IgD-negative memory B cell (primary cell): ENCODE results near the gene NDRG3. TPM values are rescaled to one million over a fixed set of nuclear protein-coding genes. Genes with fewer than 3 reads are reported as not detected.
"Not testable (repeated sequence)": the region's sequence is repeated elsewhere in the genome, so short reads cannot be mapped to it uniquely, and the experiment has no call there.

Experiments
- H3K27ac Mint-ChIP-seq, 3 donors: one replicate each; pipeline ENCODE4 v1.8.0; 2020 to 2022; ENCODE audit warnings: mild to moderate bottlenecking in 3 of 3, mixed read lengths in 3 of 3, moderate library complexity in 1 of 3
- H3K27me3 Mint-ChIP-seq: one replicate; pipeline ENCODE4 v1.8.0; 2021; ENCODE audit warnings: mixed read lengths
- H3K36me3 Mint-ChIP-seq: one replicate; pipeline ENCODE4 v1.8.0; 2020; ENCODE audit warnings: mild to moderate bottlenecking, mixed read lengths
- H3K4me1 Mint-ChIP-seq, 3 donors: one replicate each; pipeline ENCODE4 v1.8.0; 2020 to 2022; ENCODE audit warnings: mixed read lengths in 3 of 3, mild to moderate bottlenecking in 1 of 3
- H3K4me3 Mint-ChIP-seq, 4 donors: one replicate each; pipeline ENCODE4 v1.8.0; 2020 to 2022; ENCODE audit warnings: mild to moderate bottlenecking in 4 of 4, mixed read lengths in 4 of 4, moderate library complexity in 3 of 4
- H3K9me3 Mint-ChIP-seq, 3 donors: one replicate each; pipeline ENCODE4 v1.8.0; 2020 to 2021; ENCODE audit warnings: mixed read lengths in 3 of 3, mild to moderate bottlenecking in 1 of 3
- polyA plus RNA-seq: library from polyadenylated mRNA; unstranded; fragments of 300-500 nt; fragmentation: Illumina TruSeq; gene quantifications from one replicate; pipeline ENCODE4 v1.2.3, GENCODE V29; 2021

NDRG3 gene
- polyA plus RNA-seq, 1 donor from 2014 or later: 35.4 TPM

- no peak overlapping the region for H3K27ac Mint-ChIP-seq
- H3K9me3 Mint-ChIP-seq: no peaks in the 10 kb centered on the region
- no peaks in the 10 kb centered on the region for H3K36me3 Mint-ChIP-seq
- H3K4me3 Mint-ChIP-seq: peak overlapping the region in 1 of 4 donors; percentile 51
- H3K4me1 Mint-ChIP-seq: peaks cover 11 to 22% (median 11%) of the 10 kb centered on the region in 3 donors
- no peaks in the 10 kb centered on the region for H3K27me3 Mint-ChIP-seq
These were observed 3.3 kb downstream of the NDRG3 start for GRCh38 chr20:36742558-36742957.

GRCh38 chr20:36741072-36741471 lies 4.8 kb downstream of the NDRG3 start:
- Mint-ChIP-seq H3K4me3 (no peak overlapping the region), H3K4me1 (peaks cover 7 to 16% (median 7%) of the 10 kb centered on the region in 3 donors), H3K27ac (peak overlapping the region in 2 of 3 donors; percentile 11 to 65), H3K36me3 (no peaks in the 10 kb centered on the region), H3K27me3 (no peaks in the 10 kb centered on the region), H3K9me3 (no peaks in the 10 kb centered on the region)

- Mint-ChIP-seq H3K9me3 (no peaks in the 10 kb centered on the region), H3K27me3 (no peaks in the 10 kb centered on the region), H3K27ac (no peak overlapping the region), H3K36me3 (no peaks in the 10 kb centered on the region), H3K4me3 (no peak overlapping the region), H3K4me1 (peaks cover 0 to 10% (median 6%) of the 10 kb centered on the region in 3 donors)
These were observed 8.7 kb downstream of the NDRG3 start for GRCh38 chr20:36737183-36737499.

GRCh38 chr20:36736451-36737182 lies 9.3 kb downstream of the NDRG3 start:
- Mint-ChIP-seq H3K27me3 (no peaks in the 10 kb centered on the region), H3K27ac (no peak overlapping the region), H3K9me3 (no peaks in the 10 kb centered on the region), H3K4me3 (no peak overlapping the region), H3K4me1 (peaks cover 0 to 9% (median under 1%) of the 10 kb centered on the region in 3 donors), H3K36me3 (no peaks in the 10 kb centered on the region)

- Mint-ChIP-seq H3K27me3 (no peaks in the 10 kb centered on the region), H3K4me1 (peaks cover 0 to 6% (median 0%) of the 10 kb centered on the region in 3 donors), H3K9me3 (no peaks in the 10 kb centered on the region), H3K4me3 (no peak overlapping the region), H3K27ac (no peak overlapping the region), H3K36me3 (peaks cover 7% of the 10 kb centered on the region)
These were observed 13.4 kb downstream of the NDRG3 start for GRCh38 chr20:36732456-36732855.

- no peaks in the 10 kb centered on the region for H3K9me3 Mint-ChIP-seq
- H3K27ac Mint-ChIP-seq: no peak overlapping the region
- H3K4me1 Mint-ChIP-seq: peaks cover 0 to 3% (median 0%) of the 10 kb centered on the region in 3 donors
- H3K27me3 Mint-ChIP-seq: no peaks in the 10 kb centered on the region
- no peak overlapping the region for H3K4me3 Mint-ChIP-seq
- H3K36me3 Mint-ChIP-seq: peaks cover 10% of the 10 kb centered on the region
These were observed 16.9 kb downstream of the NDRG3 start for GRCh38 chr20:36728986-36729385.

- peaks cover 9% of the 10 kb centered on the region for H3K36me3 Mint-ChIP-seq
- H3K9me3 Mint-ChIP-seq: no peaks in the 10 kb centered on the region
- no peaks in the 10 kb centered on the region for H3K27me3 Mint-ChIP-seq
- H3K27ac Mint-ChIP-seq: no peak overlapping the region
- H3K4me1 Mint-ChIP-seq: no peaks in the 10 kb centered on the region
- no peak overlapping the region for H3K4me3 Mint-ChIP-seq
These were observed 19.7 kb downstream of the NDRG3 start for GRCh38 chr20:36726168-36726567.

- H3K36me3 Mint-ChIP-seq: peaks cover 2% of the 10 kb centered on the region
- no peak overlapping the region for H3K4me3 Mint-ChIP-seq
- peaks cover 0 to 7% (median 0%) of the 10 kb centered on the region in 3 donors for H3K4me1 Mint-ChIP-seq
- no peak overlapping the region for H3K27ac Mint-ChIP-seq
- no peaks in the 10 kb centered on the region for H3K27me3 Mint-ChIP-seq
- H3K9me3 Mint-ChIP-seq: no peaks in the 10 kb centered on the region
These were observed 25.4 kb downstream of the NDRG3 start for GRCh38 chr20:36720510-36720909.

- peaks cover 0 to 12% (median 0%) of the 10 kb centered on the region in 3 donors for H3K4me1 Mint-ChIP-seq
- no peak overlapping the region for H3K4me3 Mint-ChIP-seq
- H3K27me3 Mint-ChIP-seq: no peaks in the 10 kb centered on the region
- H3K9me3 Mint-ChIP-seq: no peaks in the 10 kb centered on the region
- peaks cover 2% of the 10 kb centered on the region for H3K36me3 Mint-ChIP-seq
- H3K27ac Mint-ChIP-seq: no peak overlapping the region
These were observed 28.2 kb downstream of the NDRG3 start for GRCh38 chr20:36717657-36718056.

- Mint-ChIP-seq H3K27ac (no peak overlapping the region), H3K4me1 (peaks cover 0 to 12% (median 0%) of the 10 kb centered on the region in 3 donors), H3K4me3 (no peak overlapping the region)
These were observed 28.9 kb downstream of the NDRG3 start for GRCh38 chr20:36717021-36717420.

GRCh38 chr20:36712775-36713174 lies 33.1 kb downstream of the NDRG3 start:
- Mint-ChIP-seq H3K4me1 (peaks cover 0 to 10% (median 0%) of the 10 kb centered on the region in 3 donors), H3K9me3 (no peaks in the 10 kb centered on the region), H3K27ac (no peak overlapping the region), H3K36me3 (peaks cover 3% of the 10 kb centered on the region), H3K27me3 (no peaks in the 10 kb centered on the region), H3K4me3 (no peak overlapping the region)

More at GRCh38 chr20:36717021-36717420, 28.9 kb downstream of the NDRG3 start:
- no peaks in the 10 kb centered on the region for H3K27me3 Mint-ChIP-seq
- H3K9me3 Mint-ChIP-seq: no peaks in the 10 kb centered on the region
- H3K36me3 Mint-ChIP-seq: peaks cover 2% of the 10 kb centered on the region

GRCh38 chr20:36709126-36709525 lies 36.8 kb downstream of the NDRG3 start:
- Mint-ChIP-seq H3K4me1 (peaks cover 0 to 5% (median 0%) of the 10 kb centered on the region in 3 donors), H3K27me3 (no peaks in the 10 kb centered on the region), H3K4me3 (no peak overlapping the region), H3K9me3 (no peaks in the 10 kb centered on the region), H3K27ac (no peak overlapping the region), H3K36me3 (peaks cover 7% of the 10 kb centered on the region)

GRCh38 chr20:36703530-36703929 lies 42.4 kb downstream of the NDRG3 start:
- Mint-ChIP-seq H3K4me3 (no peak overlapping the region), H3K27ac (no peak overlapping the region), H3K27me3 (no peaks in the 10 kb centered on the region), H3K36me3 (peaks cover 6% of the 10 kb centered on the region), H3K9me3 (no peaks in the 10 kb centered on the region), H3K4me1 (peaks cover 4 to 5% (median 4%) of the 10 kb centered on the region in 3 donors)

- H3K27ac Mint-ChIP-seq: peak overlapping the region in 1 of 3 donors; percentile 91
These were observed 45.5 kb downstream of the NDRG3 start for GRCh38 chr20:36700438-36700837.

GRCh38 chr20:36695467-36695866 lies 50.4 kb downstream of the NDRG3 start:
- H3K4me1 Mint-ChIP-seq, H3K4me3 Mint-ChIP-seq: not testable (repeated sequence)

More at GRCh38 chr20:36700438-36700837, 45.5 kb downstream of the NDRG3 start:
- H3K27me3 Mint-ChIP-seq: no peaks in the 10 kb centered on the region
- H3K9me3 Mint-ChIP-seq: no peaks in the 10 kb centered on the region
- peaks cover 4 to 5% (median 4%) of the 10 kb centered on the region in 3 donors for H3K4me1 Mint-ChIP-seq
- H3K4me3 Mint-ChIP-seq: no peak overlapping the region
- H3K36me3 Mint-ChIP-seq: peaks cover 9% of the 10 kb centered on the region

GRCh38 chr20:36688630-36689029 lies 57.3 kb downstream of the NDRG3 start:
- no peak overlapping the region for H3K4me3 Mint-ChIP-seq
- no peaks in the 10 kb centered on the region for H3K9me3 Mint-ChIP-seq
- H3K27me3 Mint-ChIP-seq: no peaks in the 10 kb centered on the region
- H3K27ac Mint-ChIP-seq: no peak overlapping the region
- peaks cover 5% of the 10 kb centered on the region for H3K36me3 Mint-ChIP-seq
- peaks cover 0 to 3% (median 0%) of the 10 kb centered on the region in 3 donors for H3K4me1 Mint-ChIP-seq

More at GRCh38 chr20:36695467-36695866, 50.4 kb downstream of the NDRG3 start:
- H3K27ac Mint-ChIP-seq, H3K36me3 Mint-ChIP-seq, H3K27me3 Mint-ChIP-seq, H3K9me3 Mint-ChIP-seq: not testable (repeated sequence)
